ENCODE data around the gene KRTAP5-2.

GRCh38 chr11:1597331-1597993 is 632 bp downstream of the KRTAP5-2 start:
- TF ChIP-seq, protein P1, sequence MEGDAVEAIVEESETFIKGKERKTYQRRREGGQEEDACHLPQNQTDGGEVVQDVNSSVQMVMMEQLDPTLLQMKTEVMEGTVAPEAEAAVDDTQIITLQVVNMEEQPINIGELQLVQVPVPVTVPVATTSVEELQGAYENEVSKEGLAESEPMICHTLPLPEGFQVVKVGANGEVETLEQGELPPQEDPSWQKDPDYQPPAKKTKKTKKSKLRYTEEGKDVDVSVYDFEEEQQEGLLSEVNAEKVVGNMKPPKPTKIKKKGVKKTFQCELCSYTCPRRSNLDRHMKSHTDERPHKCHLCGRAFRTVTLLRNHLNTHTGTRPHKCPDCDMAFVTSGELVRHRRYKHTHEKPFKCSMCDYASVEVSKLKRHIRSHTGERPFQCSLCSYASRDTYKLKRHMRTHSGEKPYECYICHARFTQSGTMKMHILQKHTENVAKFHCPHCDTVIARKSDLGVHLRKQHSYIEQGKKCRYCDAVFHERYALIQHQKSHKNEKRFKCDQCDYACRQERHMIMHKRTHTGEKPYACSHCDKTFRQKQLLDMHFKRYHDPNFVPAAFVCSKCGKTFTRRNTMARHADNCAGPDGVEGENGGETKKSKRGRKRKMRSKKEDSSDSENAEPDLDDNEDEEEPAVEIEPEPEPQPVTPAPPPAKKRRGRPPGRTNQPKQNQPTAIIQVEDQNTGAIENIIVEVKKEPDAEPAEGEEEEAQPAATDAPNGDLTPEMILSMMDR (IDR thresholded peaks at IDR 0.05; ENCODE audit: borderline replicate concordance, extremely low read depth, low read length, poor library complexity, severe bottlenecking), result no peak
- TF ChIP-seq EZH2 (IDR thresholded peaks at IDR 0.05; ENCODE audit: borderline replicate concordance, low read depth, low read length, severe bottlenecking), result no peak

Data from DND-41 (cell line).